Heart left ventricle (tissue), 13 donors: ENCODE data around the gene DOCK4.

Experiments
- POLR2A ChIP-seq, 2 donors: fragments of 450-650 bp; IDR thresholded peaks; one replicate each; pipeline ENCODE4 v1.6.1; 2017; ENCODE audit warnings: antibody characterized with exemption in 2 of 2, mild to moderate bottlenecking in 2 of 2, moderate library complexity in 2 of 2
- TF ChIP-seq, protein P1 (sequence below), 12 donors: fragments of 200-600 bp; sonication (generic) in 4 of 12; IDR thresholded peaks; one replicate each; pipeline versions ENCODE4 v1.5.0 to v1.8.0; 2018 to 2022; ENCODE audit warnings: antibody characterized with exemption in 12 of 12, mild to moderate bottlenecking in 5 of 12
- donor health status: ischemic (EF 13 %, LVEDD 7.1; RV severe dilation, severe dysfunction).
- donor health status: DM: no; HTN: yes; CAD: no.
- donor health status: DM: no; HTN: no; CAD: no.
- donor health status: ischemic (EF 25% LVEDD 6.9; RV normal size, moderate dysfunction).
- donor health status: ischemic (EF 25% LVEDD 5.7; RV mildly dilated, moderate dysfunction).
- donor health status: ischemic (EF 35%, LVEDD 5.7; RV mildly dilated, moderate dysfunction).
- donor health status: nonischemic (EF 11% LVEDD 7.7; RV severe dilation, severe dysfunction).
- donor health status: DM: yes; HTN: yes; CAD: no.
- donor health status: PGD.
- donor health status: ischemic (EF 29% LVEDD 5.4; RV normal size, mild dysfunction).
- donor health status: nonischemic (EF 23%, LVEDD 6.1; RV moderate dilation, normal function).

DNA sequence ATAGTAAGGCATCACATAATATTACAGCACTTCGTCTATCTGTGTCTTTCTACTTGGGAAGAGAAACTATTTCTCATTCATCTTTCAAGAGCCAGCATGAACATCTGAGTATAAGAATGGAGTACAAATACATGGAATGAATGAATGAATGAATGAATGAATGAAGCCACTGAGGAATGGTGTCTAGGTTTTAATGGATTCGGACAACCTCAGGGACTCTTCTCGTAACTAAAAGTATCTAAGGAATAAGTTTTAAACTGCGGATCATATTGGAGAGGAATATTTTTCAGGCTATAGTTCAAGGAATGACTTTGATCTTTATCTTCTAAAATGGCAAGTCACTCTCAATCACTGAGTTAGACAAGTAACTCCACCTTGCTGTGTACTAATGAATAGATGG lies 199.0 kb downstream of the DOCK4 start:
- TF ChIP-seq POLR2A (IDR thresholded peaks at IDR 0.05), result no peak
- TF ChIP-seq, protein P1, sequence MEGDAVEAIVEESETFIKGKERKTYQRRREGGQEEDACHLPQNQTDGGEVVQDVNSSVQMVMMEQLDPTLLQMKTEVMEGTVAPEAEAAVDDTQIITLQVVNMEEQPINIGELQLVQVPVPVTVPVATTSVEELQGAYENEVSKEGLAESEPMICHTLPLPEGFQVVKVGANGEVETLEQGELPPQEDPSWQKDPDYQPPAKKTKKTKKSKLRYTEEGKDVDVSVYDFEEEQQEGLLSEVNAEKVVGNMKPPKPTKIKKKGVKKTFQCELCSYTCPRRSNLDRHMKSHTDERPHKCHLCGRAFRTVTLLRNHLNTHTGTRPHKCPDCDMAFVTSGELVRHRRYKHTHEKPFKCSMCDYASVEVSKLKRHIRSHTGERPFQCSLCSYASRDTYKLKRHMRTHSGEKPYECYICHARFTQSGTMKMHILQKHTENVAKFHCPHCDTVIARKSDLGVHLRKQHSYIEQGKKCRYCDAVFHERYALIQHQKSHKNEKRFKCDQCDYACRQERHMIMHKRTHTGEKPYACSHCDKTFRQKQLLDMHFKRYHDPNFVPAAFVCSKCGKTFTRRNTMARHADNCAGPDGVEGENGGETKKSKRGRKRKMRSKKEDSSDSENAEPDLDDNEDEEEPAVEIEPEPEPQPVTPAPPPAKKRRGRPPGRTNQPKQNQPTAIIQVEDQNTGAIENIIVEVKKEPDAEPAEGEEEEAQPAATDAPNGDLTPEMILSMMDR (IDR thresholded peaks at IDR 0.05), result no peak
